Measurements from ENCODE around the gene AKAP1.

DNA sequence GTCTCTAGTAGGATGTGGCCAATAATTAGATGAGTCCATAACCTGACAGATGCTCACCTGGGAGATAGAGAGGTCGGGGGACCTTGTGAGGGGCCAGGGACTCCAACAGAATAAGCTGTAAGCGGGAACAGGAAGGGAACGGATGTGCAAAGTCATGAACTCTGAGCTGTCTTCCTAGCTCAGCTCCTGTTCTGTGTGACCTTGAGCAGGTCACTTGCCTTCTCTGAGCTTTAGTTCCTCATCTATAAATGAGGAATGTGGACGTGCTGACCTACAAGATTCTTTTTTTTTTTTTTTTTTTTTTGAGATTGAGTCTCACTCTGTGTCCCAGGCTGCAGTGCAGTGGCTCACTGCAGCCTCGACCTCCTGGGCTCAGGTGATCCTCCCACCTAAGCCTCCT, 58.9 kb downstream of the AKAP1 start:
- TF ChIP-seq CTCF (IDR thresholded peaks at IDR 0.05): no peak
- TF ChIP-seq EP300 (IDR thresholded peaks at IDR 0.05): no peak
